ENCODE data around the gene SEPTIN2. TPM values are rescaled to one million over a fixed set of nuclear protein-coding genes. Genes with fewer than 3 reads are reported as not detected.

Gene SEPTIN2
- total and polyA plus RNA-seq, 2 experiments from 2014 or later = 315 to 373 TPM

- Histone ChIP-seq H3K4me2 (peak overlapping the region; percentile 9), H3K27me3 (no peaks in the 10 kb centered on the region), H2AFZ (no peak overlapping the region), H3K9me3 (ENCODE audit: low read depth) (no peaks in the 10 kb centered on the region), H3K4me1 (ENCODE audit: insufficient read depth) (peaks cover 7% of the 10 kb centered on the region), H3K4me3 (no peak overlapping the region), H3K79me2 (peaks cover 94% of the 10 kb centered on the region), H3K27ac (peak overlapping the region; percentile 14), H4K20me1 (ENCODE audit: insufficient read depth, poor library complexity, severe bottlenecking) (peaks cover 29% of the 10 kb centered on the region), H3K36me3 (replicated peaks; ENCODE audit: insufficient read depth, low read depth) (no peaks in the 10 kb centered on the region), H3K9me2 (replicated peaks; ENCODE audit: insufficient read depth) (no peaks in the 10 kb centered on the region)
- no peak for TF ChIP-seq CTCF (IDR thresholded peaks at IDR 0.05; ENCODE audit: poor library complexity)
- TF ChIP-seq EZH2 (IDR thresholded peaks at IDR 0.05; ENCODE audit: borderline replicate concordance) = no peak
- TF ChIP-seq EZH2phosphoT487 (IDR thresholded peaks at IDR 0.05; ENCODE audit: low read depth, severe bottlenecking, unreplicated experiment) = no peak
- 50% methylated on average over 8 of the region's 8 CpGs for WGBS (ENCODE audit: low lambda C conversion rate, missing lambda C conversion rate)
- no peak for DNase-seq (ENCODE audit: low spot score)
Observed at GRCh38 chr2:241279413-241279812, 36.3 kb upstream of the SEPTIN2 start.

- Histone ChIP-seq H3K4me3 (no peak overlapping the region), H3K9me2 (replicated peaks; ENCODE audit: insufficient read depth) (no peaks in the 10 kb centered on the region), H4K20me1 (ENCODE audit: insufficient read depth, poor library complexity, severe bottlenecking) (peaks cover 33% of the 10 kb centered on the region), H3K79me2 (peaks cover 94% of the 10 kb centered on the region), H3K4me1 (ENCODE audit: insufficient read depth) (peaks cover 7% of the 10 kb centered on the region), H3K36me3 (replicated peaks; ENCODE audit: insufficient read depth, low read depth) (no peaks in the 10 kb centered on the region), H3K4me2 (peak overlapping the region; percentile 9), H3K9me3 (ENCODE audit: low read depth) (no peaks in the 10 kb centered on the region), H3K27me3 (no peaks in the 10 kb centered on the region), H3K27ac (no peak overlapping the region), H2AFZ (no peak overlapping the region)
- DNase-seq (ENCODE audit: low spot score) = no peak
- WGBS (ENCODE audit: low lambda C conversion rate, missing lambda C conversion rate) = 95% methylated on average over 3 of the region's 3 CpGs
- TF ChIP-seq CTCF (IDR thresholded peaks at IDR 0.05; ENCODE audit: poor library complexity) = no peak
- no peak for TF ChIP-seq EZH2 (IDR thresholded peaks at IDR 0.05; ENCODE audit: borderline replicate concordance)
- TF ChIP-seq EZH2phosphoT487 (IDR thresholded peaks at IDR 0.05; ENCODE audit: low read depth, severe bottlenecking, unreplicated experiment) = no peak
Observed at GRCh38 chr2:241279828-241280227, 35.9 kb upstream of the SEPTIN2 start.

GRCh38 chr2:241280291-241280690 is 35.4 kb upstream of the SEPTIN2 start:
- H3K4me3 ChIP-seq = no peak overlapping the region
- peaks cover 36% of the 10 kb centered on the region for H4K20me1 ChIP-seq (ENCODE audit: insufficient read depth, poor library complexity, severe bottlenecking)
- H3K27ac ChIP-seq = no peak overlapping the region
- H3K79me2 ChIP-seq = peaks cover 94% of the 10 kb centered on the region
- TF ChIP-seq EZH2phosphoT487 (IDR thresholded peaks at IDR 0.05; ENCODE audit: low read depth, severe bottlenecking, unreplicated experiment) (no peak), EZH2 (IDR thresholded peaks at IDR 0.05; ENCODE audit: borderline replicate concordance) (no peak), CTCF (IDR thresholded peaks at IDR 0.05; ENCODE audit: poor library complexity) (no peak)
- no peaks in the 10 kb centered on the region for H3K27me3 ChIP-seq
- WGBS (ENCODE audit: low lambda C conversion rate, missing lambda C conversion rate) = 94% methylated on average over 4 of the region's 4 CpGs
- H3K4me2 ChIP-seq = no peak overlapping the region
- no peaks in the 10 kb centered on the region for H3K9me2 ChIP-seq (replicated peaks; ENCODE audit: insufficient read depth)
- no peak overlapping the region for H2AFZ ChIP-seq
- H3K9me3 ChIP-seq (ENCODE audit: low read depth) = no peaks in the 10 kb centered on the region
- H3K36me3 ChIP-seq (replicated peaks; ENCODE audit: insufficient read depth, low read depth) = no peaks in the 10 kb centered on the region
- DNase-seq (ENCODE audit: low spot score) = no peak
- peaks cover 7% of the 10 kb centered on the region for H3K4me1 ChIP-seq (ENCODE audit: insufficient read depth)

- WGBS (ENCODE audit: low lambda C conversion rate, missing lambda C conversion rate) = 61% methylated on average over 5 of the region's 5 CpGs
- H4K20me1 ChIP-seq (ENCODE audit: insufficient read depth, poor library complexity, severe bottlenecking) = peaks cover 38% of the 10 kb centered on the region
- no peak overlapping the region for H3K27ac ChIP-seq
- no peaks in the 10 kb centered on the region for H3K9me3 ChIP-seq (ENCODE audit: low read depth)
- peaks cover 94% of the 10 kb centered on the region for H3K79me2 ChIP-seq
- H3K4me1 ChIP-seq (ENCODE audit: insufficient read depth) = peaks cover 7% of the 10 kb centered on the region
- DNase-seq (ENCODE audit: low spot score) = no peak
- TF ChIP-seq CTCF (IDR thresholded peaks at IDR 0.05; ENCODE audit: poor library complexity) (no peak), EZH2phosphoT487 (IDR thresholded peaks at IDR 0.05; ENCODE audit: low read depth, severe bottlenecking, unreplicated experiment) (no peak), EZH2 (IDR thresholded peaks at IDR 0.05; ENCODE audit: borderline replicate concordance) (no peak)
- no peak overlapping the region for H3K4me2 ChIP-seq
- no peak overlapping the region for H2AFZ ChIP-seq
- no peak overlapping the region for H3K4me3 ChIP-seq
- no peaks in the 10 kb centered on the region for H3K9me2 ChIP-seq (replicated peaks; ENCODE audit: insufficient read depth)
- H3K27me3 ChIP-seq = no peaks in the 10 kb centered on the region
- H3K36me3 ChIP-seq (replicated peaks; ENCODE audit: insufficient read depth, low read depth) = no peaks in the 10 kb centered on the region
Observed at GRCh38 chr2:241282555-241282954, 33.2 kb upstream of the SEPTIN2 start.

All from hepatocyte (in vitro differentiated cells).